ENCODE data around the gene CD52.

CD52 gene

DNA sequence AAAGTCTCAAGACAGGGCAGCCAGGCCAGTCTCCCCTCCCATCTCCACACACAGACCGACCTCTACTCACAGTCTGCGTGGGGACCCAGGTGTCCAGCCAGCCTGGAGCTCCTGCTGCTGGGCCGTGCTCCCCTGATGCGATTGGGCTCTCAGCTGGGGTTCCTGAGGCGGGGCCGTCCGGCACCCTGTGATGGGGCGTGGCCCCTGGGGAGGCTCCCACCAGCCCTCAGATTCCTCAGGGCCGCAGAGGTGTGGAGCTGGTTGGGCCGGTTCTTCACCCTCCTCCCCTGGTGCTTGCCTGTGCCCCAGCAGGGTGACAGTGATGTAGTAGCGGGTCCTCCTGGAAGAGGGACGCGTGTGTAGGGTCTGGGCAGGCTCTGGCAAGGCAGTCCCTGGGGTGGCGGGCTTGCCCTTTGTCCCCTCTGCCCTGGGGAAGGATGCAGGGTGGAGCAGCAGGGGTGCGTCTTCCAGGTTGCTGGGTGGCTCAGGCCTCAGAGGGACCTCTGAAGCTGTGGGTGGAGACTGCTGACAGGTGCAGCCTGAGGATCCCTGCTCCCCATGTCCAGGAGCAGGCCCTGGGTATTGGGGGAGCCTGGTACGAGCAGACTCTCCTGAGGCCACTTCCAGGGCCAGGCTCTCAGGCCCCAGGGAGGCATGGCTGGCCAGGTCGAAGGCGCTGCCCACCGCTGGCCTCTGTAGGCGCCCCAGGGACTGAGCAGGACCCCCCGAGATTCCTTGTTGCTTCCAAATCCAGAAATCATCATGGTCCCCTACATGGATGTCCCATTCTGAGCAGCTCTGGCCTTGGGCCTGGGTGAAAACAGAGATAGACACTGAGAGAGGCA is 36.4 kb downstream of the CD52 start, which contains the start of gene CRYBG2:
TSS of gene CRYBG2 (minus strand) at position 155 of the 845 bp plus-strand sequence. CDS start 7,473 bp downstream, outside the sequence.
- Histone ChIP-seq H2AFZ (ENCODE audit: low read depth, low read length) (no peak within 1 kb of the TSS), H3K27me3 (ENCODE audit: low read depth, low read length) (no peaks in the 10 kb centered on the region), H3K4me3 (ENCODE audit: low read length) (no peak within 1 kb of the TSS), H3K9ac (ENCODE audit: low read length) (no peak within 1 kb of the TSS), H3K4me2 (ENCODE audit: low read length) (no peak within 1 kb of the TSS), H3K79me2 (ENCODE audit: low read length) (no peaks in the 10 kb centered on the region), H3K9me3 (ENCODE audit: insufficient read depth, low read length) (no peaks in the 10 kb centered on the region), H4K20me1 (ENCODE audit: insufficient read depth, low read length) (no peaks in the 10 kb centered on the region), H3K36me3 (replicated peaks; ENCODE audit: low read depth, low read length) (no peaks in the 10 kb centered on the region), H3K27ac (ENCODE audit: low read length) (no peak within 1 kb of the TSS), H3K4me1 (ENCODE audit: low read length) (no peaks in the 10 kb centered on the region)
- no peak for TF ChIP-seq EZH2phosphoT487 (IDR thresholded peaks at IDR 0.05; ENCODE audit: low read depth)
- TF ChIP-seq, protein P1, sequence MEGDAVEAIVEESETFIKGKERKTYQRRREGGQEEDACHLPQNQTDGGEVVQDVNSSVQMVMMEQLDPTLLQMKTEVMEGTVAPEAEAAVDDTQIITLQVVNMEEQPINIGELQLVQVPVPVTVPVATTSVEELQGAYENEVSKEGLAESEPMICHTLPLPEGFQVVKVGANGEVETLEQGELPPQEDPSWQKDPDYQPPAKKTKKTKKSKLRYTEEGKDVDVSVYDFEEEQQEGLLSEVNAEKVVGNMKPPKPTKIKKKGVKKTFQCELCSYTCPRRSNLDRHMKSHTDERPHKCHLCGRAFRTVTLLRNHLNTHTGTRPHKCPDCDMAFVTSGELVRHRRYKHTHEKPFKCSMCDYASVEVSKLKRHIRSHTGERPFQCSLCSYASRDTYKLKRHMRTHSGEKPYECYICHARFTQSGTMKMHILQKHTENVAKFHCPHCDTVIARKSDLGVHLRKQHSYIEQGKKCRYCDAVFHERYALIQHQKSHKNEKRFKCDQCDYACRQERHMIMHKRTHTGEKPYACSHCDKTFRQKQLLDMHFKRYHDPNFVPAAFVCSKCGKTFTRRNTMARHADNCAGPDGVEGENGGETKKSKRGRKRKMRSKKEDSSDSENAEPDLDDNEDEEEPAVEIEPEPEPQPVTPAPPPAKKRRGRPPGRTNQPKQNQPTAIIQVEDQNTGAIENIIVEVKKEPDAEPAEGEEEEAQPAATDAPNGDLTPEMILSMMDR (IDR thresholded peaks at IDR 0.05; ENCODE audit: low read depth, low read length), result no peak

- no peak overlapping the region for H2AFZ ChIP-seq (ENCODE audit: low read depth, low read length)
- no peak overlapping the region for H3K4me2 ChIP-seq (ENCODE audit: low read length)
- H3K9ac ChIP-seq (ENCODE audit: low read length), result no peak overlapping the region
- H3K4me1 ChIP-seq (ENCODE audit: low read length), result no peaks in the 10 kb centered on the region
- no peaks in the 10 kb centered on the region for H4K20me1 ChIP-seq (ENCODE audit: insufficient read depth, low read length)
- H3K27me3 ChIP-seq (ENCODE audit: low read depth, low read length), result no peaks in the 10 kb centered on the region
- H3K79me2 ChIP-seq (ENCODE audit: low read length), result no peaks in the 10 kb centered on the region
- TF ChIP-seq EZH2phosphoT487 (IDR thresholded peaks at IDR 0.05; ENCODE audit: low read depth), result no peak
- TF ChIP-seq, protein P1 (IDR thresholded peaks at IDR 0.05; ENCODE audit: low read depth, low read length), result no peak
- H3K36me3 ChIP-seq (replicated peaks; ENCODE audit: low read depth, low read length), result no peaks in the 10 kb centered on the region
- no peak overlapping the region for H3K27ac ChIP-seq (ENCODE audit: low read length)
- H3K9me3 ChIP-seq (ENCODE audit: insufficient read depth, low read length), result no peaks in the 10 kb centered on the region
- H3K4me3 ChIP-seq (ENCODE audit: low read length), result no peak overlapping the region
These were observed 37.2 kb downstream of the CD52 start for GRCh38 chr1:26354972-26355371.

DNA sequence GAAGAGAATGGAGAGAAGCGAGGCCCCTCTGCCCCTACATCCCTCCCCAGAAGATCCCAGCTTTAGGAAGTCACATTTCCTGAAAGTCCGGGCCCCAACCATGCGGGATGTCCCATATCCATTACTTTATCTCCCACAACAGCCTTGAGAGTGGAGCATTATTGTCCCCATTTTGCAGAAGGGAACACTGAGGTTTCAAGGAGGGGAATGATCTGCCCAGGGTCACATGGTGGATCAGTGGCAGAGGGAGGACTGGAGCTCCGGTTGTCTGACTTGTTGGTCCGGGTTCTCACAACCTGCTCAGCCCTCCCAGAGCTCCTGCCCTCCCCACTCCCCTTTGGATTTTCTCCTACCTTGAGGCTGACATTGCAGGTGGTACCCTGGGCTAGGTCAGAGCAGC is 38.3 kb downstream of the CD52 start:
- Histone ChIP-seq H3K9ac (ENCODE audit: low read length) (no peak overlapping the region), H3K4me1 (ENCODE audit: low read length) (no peaks in the 10 kb centered on the region), H3K27ac (ENCODE audit: low read length) (no peak overlapping the region), H3K4me3 (ENCODE audit: low read length) (no peak overlapping the region), H4K20me1 (ENCODE audit: insufficient read depth, low read length) (no peaks in the 10 kb centered on the region), H3K36me3 (replicated peaks; ENCODE audit: low read depth, low read length) (no peaks in the 10 kb centered on the region), H3K27me3 (ENCODE audit: low read depth, low read length) (no peaks in the 10 kb centered on the region), H3K79me2 (ENCODE audit: low read length) (no peaks in the 10 kb centered on the region), H3K9me3 (ENCODE audit: insufficient read depth, low read length) (no peaks in the 10 kb centered on the region), H3K4me2 (ENCODE audit: low read length) (no peak overlapping the region), H2AFZ (ENCODE audit: low read depth, low read length) (no peak overlapping the region)
- TF ChIP-seq, protein P1 (IDR thresholded peaks at IDR 0.05; ENCODE audit: low read depth, low read length), result no peak
- TF ChIP-seq EZH2phosphoT487 (IDR thresholded peaks at IDR 0.05; ENCODE audit: low read depth), result no peak

GRCh38 chr1:26357121-26357602 is 39.4 kb downstream of the CD52 start:
- Histone ChIP-seq H3K4me2 (ENCODE audit: low read length) (no peak overlapping the region), H3K36me3 (replicated peaks; ENCODE audit: low read depth, low read length) (no peaks in the 10 kb centered on the region), H2AFZ (ENCODE audit: low read depth, low read length) (no peak overlapping the region), H3K27ac (ENCODE audit: low read length) (no peak overlapping the region), H3K9me3 (ENCODE audit: insufficient read depth, low read length) (no peaks in the 10 kb centered on the region), H3K79me2 (ENCODE audit: low read length) (no peaks in the 10 kb centered on the region), H3K9ac (ENCODE audit: low read length) (no peak overlapping the region), H3K4me1 (ENCODE audit: low read length) (no peaks in the 10 kb centered on the region), H4K20me1 (ENCODE audit: insufficient read depth, low read length) (no peaks in the 10 kb centered on the region), H3K27me3 (ENCODE audit: low read depth, low read length) (no peaks in the 10 kb centered on the region), H3K4me3 (ENCODE audit: low read length) (no peak overlapping the region)
- no peak for TF ChIP-seq EZH2phosphoT487 (IDR thresholded peaks at IDR 0.05; ENCODE audit: low read depth)
- TF ChIP-seq, protein P1 (IDR thresholded peaks at IDR 0.05; ENCODE audit: low read depth, low read length), result no peak
